H1 (cell line): ENCODE data around the gene RAB7B. TPM values are rescaled to one million over a fixed set of nuclear protein-coding genes. Genes with fewer than 3 reads are reported as not detected.

Source experiments
- CTCF ChIA-PET: fragments of 300-600 bp; sonication (Branson Sonifier 250); formaldehyde crosslinking; loops from one replicate; lab custom pipeline; 2021; ENCODE audit not compliant: partially characterized antibody; lab: Charles Lee
- POLR2A ChIA-PET: fragments of 300-600 bp; sonication (Branson Sonifier 250); formaldehyde crosslinking; loops from one replicate; lab custom pipeline; 2021; ENCODE audit warnings: inconsistent platforms; ENCODE audit not compliant: partially characterized antibody; lab: Charles Lee
- DNase-seq, 2 experiments: peaks; one replicate each; pipeline versions ENCODE4 v3.0.0 to v3.0.0-alpha.2; 2010 to 2022; ENCODE audit warnings: low spot score in 2 of 2, low read depth in 1 of 2, mixed read lengths in 1 of 2
- FAIRE-seq: peaks from 2 replicates; lab custom pipeline; 2011; peaks lifted over from hg19 to GRCh38; lab: Jason Lieb, UNC
- H2AFZ ChIP-seq: 2 replicates; pipeline ENCODE4 v1.8.1; 2012; ENCODE audit warnings: low read length, inconsistent platforms
- H2AK5ac ChIP-seq: 2 replicates; pipeline ENCODE4 v1.6.1; 2013; ENCODE audit warnings: low read depth, low read length
- H2BK120ac ChIP-seq: replicated peaks from 2 replicates; pipeline ENCODE3; 2013; ENCODE audit warnings: low read depth, low read length, inconsistent platforms
- H2BK12ac ChIP-seq: 2 replicates; pipeline ENCODE4 v1.6.1; 2013; ENCODE audit warnings: low read depth, low read length
- H2BK15ac ChIP-seq: 2 replicates; pipeline ENCODE4 v1.6.1; 2013; ENCODE audit warnings: low read length
- H2BK20ac ChIP-seq: 2 replicates; pipeline ENCODE4 v1.6.1; 2013; ENCODE audit warnings: low read length
- H2BK5ac ChIP-seq: 2 replicates; pipeline ENCODE4 v1.6.1; 2013; ENCODE audit warnings: low read depth, low read length
- H3K14ac ChIP-seq: 2 replicates; pipeline ENCODE4 v1.6.1; 2013; ENCODE audit warnings: inconsistent platforms; ENCODE audit not compliant: insufficient read length
- H3K18ac ChIP-seq: 2 replicates; pipeline ENCODE4 v1.6.1; 2013; ENCODE audit warnings: low read length; ENCODE audit errors: extremely low read depth
- H3K23ac ChIP-seq: 2 replicates; pipeline ENCODE4 v1.6.1; 2013; ENCODE audit warnings: inconsistent platforms; ENCODE audit not compliant: insufficient read length
- H3K23me2 ChIP-seq: 2 replicates; pipeline ENCODE4 v1.6.1; 2013; ENCODE audit warnings: low read depth, low read length
- H3K27ac ChIP-seq: 2 replicates; pipeline ENCODE4 v1.6.1; 2011; ENCODE audit warnings: low read depth, low read length, inconsistent platforms
- H3K27me3 ChIP-seq, 4 experiments: replicated peaks in 1 of 4; 1 replicate in 1 of 4; 2 replicates in 3 of 4; pipeline versions ENCODE4 v1.6.1 to v1.8.1; 2011 to 2013; ENCODE audit warnings: low read length in 3 of 4, mild to moderate bottlenecking in 3 of 4, inconsistent platforms in 2 of 4, mixed read lengths in 2 of 4, moderate library complexity in 1 of 4; ENCODE audit not compliant: control insufficient read depth in 3 of 4, insufficient read depth in 3 of 4; ENCODE audit errors: extremely low read depth in 1 of 4
- H3K36me3 ChIP-seq, 4 experiments: 2 replicates each; pipeline versions ENCODE4 v1.6.1 to v1.8.1; 2011 to 2013; ENCODE audit warnings: mild to moderate bottlenecking in 4 of 4, low read length in 3 of 4, moderate library complexity in 2 of 4, control low read depth in 1 of 4, inconsistent platforms in 1 of 4; ENCODE audit not compliant: insufficient read depth in 4 of 4, control insufficient read depth in 2 of 4
- H3K4ac ChIP-seq: replicated peaks from 2 replicates; pipeline ENCODE3; 2013; ENCODE audit warnings: low read length, low read depth, mixed read lengths, inconsistent platforms; ENCODE audit not compliant: insufficient read length
- H3K4me1 ChIP-seq, 4 experiments: replicated peaks in 1 of 4; 1 replicate in 1 of 4; 2 replicates in 3 of 4; pipeline versions ENCODE4 v1.6.1 to v1.8.1; 2011 to 2013; ENCODE audit warnings: low read length in 3 of 4, inconsistent platforms in 2 of 4, mixed read lengths in 1 of 4; ENCODE audit not compliant: insufficient read depth in 4 of 4, control insufficient read depth in 3 of 4
- H3K4me2 ChIP-seq, 2 experiments: 2 replicates each; pipeline versions ENCODE4 v1.6.1 to v1.8.1; 2011 to 2013; ENCODE audit warnings: low read depth in 2 of 2, low read length in 2 of 2, control low read depth in 1 of 2, inconsistent platforms in 1 of 2, mild to moderate bottlenecking in 1 of 2; ENCODE audit not compliant: insufficient read depth in 1 of 2
- H3K4me3 ChIP-seq, 4 experiments: fragments of 200-600, 300-600 bp in 1 of 4; sonication (generic), shearing (Covaris generic), sonication (Bioruptor Twin) in 1 of 4; 2 replicates each; pipeline versions ENCODE4 v1.5.1 to v1.8.1; 2011 to 2016; ENCODE audit warnings: low read length in 4 of 4, low read depth in 3 of 4, control low read depth in 2 of 4, inconsistent platforms in 2 of 4, mild to moderate bottlenecking in 2 of 4, mixed read lengths in 1 of 4, moderate library complexity in 1 of 4; ENCODE audit not compliant: insufficient read depth in 2 of 4; ENCODE audit errors: extremely low read depth in 1 of 4
- H3K56ac ChIP-seq: replicated peaks from 2 replicates; pipeline ENCODE3; 2013; ENCODE audit warnings: low read depth, mild to moderate bottlenecking, mixed read lengths, low read length, inconsistent platforms; ENCODE audit not compliant: insufficient read length
- H3K79me1 ChIP-seq: 2 replicates; pipeline ENCODE4 v1.6.1; 2013; ENCODE audit warnings: low read depth, low read length, control low read depth
- H3K79me2 ChIP-seq, 2 experiments: 2 replicates each; pipeline versions ENCODE4 v1.6.1 to v1.8.1; 2012 to 2013; ENCODE audit warnings: low read length in 2 of 2, mild to moderate bottlenecking in 2 of 2, inconsistent platforms in 1 of 2; ENCODE audit not compliant: insufficient read depth in 2 of 2, control insufficient read depth in 1 of 2
- H3K9ac ChIP-seq, 4 experiments: replicated peaks in 1 of 4; 1 replicate in 1 of 4; 2 replicates in 3 of 4; pipeline versions ENCODE4 v1.6.1 to v1.8.1; 2011 to 2013; ENCODE audit warnings: low read depth in 3 of 4, low read length in 3 of 4, control low read depth in 2 of 4, mild to moderate bottlenecking in 2 of 4, moderate library complexity in 2 of 4, inconsistent platforms in 1 of 4; ENCODE audit errors: extremely low read depth in 1 of 4
- H3K9me3 ChIP-seq, 2 experiments: 2 replicates each; pipeline versions ENCODE4 v1.6.1 to v1.8.1; 2012 to 2013; ENCODE audit warnings: mild to moderate bottlenecking in 2 of 2, moderate library complexity in 2 of 2, control low read depth in 1 of 2, inconsistent platforms in 1 of 2, low read depth in 1 of 2, low read length in 1 of 2, mixed read lengths in 1 of 2; ENCODE audit not compliant: insufficient read depth in 2 of 2
- H4K20me1 ChIP-seq, 2 experiments: replicated peaks in 1 of 2; 2 replicates each; pipeline versions ENCODE3 to v1.8.1; 2011 to 2013; ENCODE audit warnings: inconsistent platforms in 2 of 2, low read length in 2 of 2, mild to moderate bottlenecking in 1 of 2; ENCODE audit not compliant: insufficient read depth in 2 of 2, control insufficient read depth in 1 of 2
- H4K5ac ChIP-seq: 2 replicates; pipeline ENCODE4 v1.6.1; 2013; ENCODE audit warnings: low read length, low read depth, mixed read lengths, inconsistent platforms; ENCODE audit not compliant: insufficient read length
- H4K8ac ChIP-seq: 2 replicates; pipeline ENCODE4 v1.8.0; 2013; ENCODE audit warnings: mild to moderate bottlenecking, moderate library complexity, low read length, inconsistent platforms; ENCODE audit not compliant: insufficient read depth; ENCODE audit errors: extremely low read depth
- H4K91ac ChIP-seq: replicated peaks from 2 replicates; pipeline ENCODE3; 2013; ENCODE audit warnings: low read length, mixed read lengths, inconsistent platforms; ENCODE audit not compliant: insufficient read length
- BACH1 ChIP-seq: IDR thresholded peaks from 2 replicates; pipeline ENCODE4 v1.6.1; 2012; ENCODE audit warnings: low read length, improper control_type of control experiment
- BCL11A ChIP-seq, 2 experiments: IDR thresholded peaks; one replicate each; pipeline ENCODE4 v1.6.1; 2011; ENCODE audit warnings: low read depth in 2 of 2, low read length in 2 of 2, mild to moderate bottlenecking in 2 of 2
- CEBPB ChIP-seq: IDR thresholded peaks from 2 replicates; pipeline ENCODE4 v1.6.1; 2012; ENCODE audit warnings: low read depth, low read length
- POLR2A ChIP-seq, 2 experiments: IDR thresholded peaks; 1 replicate in 1 of 2; 2 replicates in 1 of 2; pipeline ENCODE4 v1.6.1; 2011; ENCODE audit warnings: low read depth in 2 of 2, low read length in 2 of 2, mild to moderate bottlenecking in 2 of 2; ENCODE audit errors: control extremely low read depth in 1 of 2
- YY1 ChIP-seq: IDR thresholded peaks from 2 replicates; pipeline ENCODE4 v1.6.1; 2011; ENCODE audit warnings: low read depth, mild to moderate bottlenecking, low read length
- WGBS, 2 experiments: shearing (Covaris generic) in 1 of 2; methylation state at CpG; one replicate each; pipeline versions ENCODE4 v1.1.6 to v1.1.7; 2013 to 2015; ENCODE audit warnings: low lambda C conversion rate in 2 of 2, mixed read lengths in 2 of 2, inconsistent platforms in 1 of 2, low coverage in 1 of 2, missing lambda C conversion rate in 1 of 2; ENCODE audit not compliant: insufficient replicate concordance in 2 of 2, insufficient coverage in 1 of 2, insufficient read length in 1 of 2; ENCODE audit errors: extremely low coverage in 1 of 2, missing lambda C conversion rate in 1 of 2; 5-methylcytosine and 5-hydroxymethylcytosine counted together
- polyA plus RNA-seq, 7 experiments: library from polyadenylated mRNA; depleted of rRNA in 3 of 7; stranded (reverse) in 5 of 7; unstranded in 2 of 7; fragments of >200 nt in 5 of 7; fragments of 200-250 nt in 2 of 7; gene quantifications; 1 replicate in 5 of 7; 2 replicates in 1 of 7; 4 replicates in 1 of 7; pipeline versions ENCODE4 v1.2.1 to v1.2.3, GENCODE V29; 2011 to 2013; ENCODE audit warnings: missing spikeins in 2 of 7, mixed read lengths in 2 of 7
- total RNA-seq: library from RNA; stranded (reverse); fragmentation: NEBNext Ultra II Directional; extraction: Animal tissue kit (Norgen Biotek cat#: 25700); gene quantifications from 2 replicates; pipeline ENCODE4 v1.2.1, GENCODE V29; 2021

RAB7B gene
- total and polyA plus RNA-seq, 2 of the 8 experiments (the other 6 are each of a cell fraction or from before 2014, with no cell fraction given), result 0.05 TPM; not detected in 1

DNA sequence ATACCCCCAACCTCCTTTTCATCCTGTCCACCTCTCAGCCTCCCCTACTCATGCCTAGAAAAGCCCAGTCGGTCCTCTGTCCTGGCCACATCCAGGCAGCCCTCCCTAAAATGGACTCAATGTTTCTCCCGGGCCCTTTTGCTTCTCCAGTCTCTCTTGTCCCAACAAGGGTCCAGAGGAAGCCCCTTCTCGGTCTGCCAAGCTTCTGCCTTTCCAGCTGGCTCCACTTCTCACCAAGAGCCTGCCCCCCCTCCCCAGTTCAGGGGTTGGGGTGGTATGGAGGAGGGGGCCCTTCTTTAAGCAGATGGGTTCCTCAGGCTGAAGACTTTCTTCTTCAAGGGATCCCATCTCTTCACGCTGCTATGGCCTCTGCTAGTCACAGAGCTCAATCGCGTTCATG lies 23.9 kb downstream of the RAB7B start:
- DNase-seq (no peak), FAIRE-seq (no peak)
- Histone ChIP-seq H3K4me3 (no peak overlapping the region), H3K27me3 (no peaks in the 10 kb centered on the region), H3K23me2 (peaks cover 9% of the 10 kb centered on the region), H3K23ac (no peak overlapping the region), H3K27ac (no peak overlapping the region), H2BK120ac (no peak overlapping the region), H3K9me3 (peaks cover 0 to 2% of the 10 kb centered on the region in 2 experiments; a peak in 1 of 4 replicates), H3K18ac (no peak overlapping the region), H2BK20ac (no peak overlapping the region), H3K36me3 (no peaks in the 10 kb centered on the region; a peak in 1 of 8 replicates), H4K20me1 (peaks cover 0 to 10% of the 10 kb centered on the region in 2 experiments), H3K9ac (no peak overlapping the region), H2AK5ac (no peak overlapping the region), H4K8ac (no peak overlapping the region), H2AFZ (no peak overlapping the region), H3K14ac (no peak overlapping the region), H2BK5ac (no peak overlapping the region), H4K5ac (no peak overlapping the region), H3K4me2 (no peak overlapping the region), H3K4me1 (no peaks in the 10 kb centered on the region; a peak in 1 of 7 replicates), H3K56ac (no peak overlapping the region), H3K4ac (no peak overlapping the region), H4K91ac (no peak overlapping the region), H2BK15ac (no peak overlapping the region), H3K79me1 (peaks cover 3% of the 10 kb centered on the region), H3K79me2 (no peaks in the 10 kb centered on the region), H2BK12ac (no peak overlapping the region)
- WGBS, 2 experiments, result 95% methylated on average over 6 of the region's 6 CpGs; no CpG with 5 or more reads in 1 of the 2 experiments
- ChIA-PET POLR2A (no interaction called here), CTCF (interaction anchor here (0.6 to 13.6 kb wide), 15 partner anchors 8 to 249 kb away, joined by 3 to 394 read pairs (median 11); no protein-coding TSS in a partner anchor)
- TF ChIP-seq BCL11A (IDR thresholded peaks at IDR 0.05; ENCODE audit: low read depth in 2 of 2, low read length in 2 of 2), result no peak
- no peak for TF ChIP-seq BACH1
- TF ChIP-seq POLR2A (IDR thresholded peaks at IDR 0.05; ENCODE audit: control extremely low read depth in 1 of 2, low read depth in 2 of 2, low read length in 2 of 2), result no peak
- TF ChIP-seq YY1, result no peak
- TF ChIP-seq CEBPB, result no peak
